Endothelial cell of umbilical vein (primary cell): ENCODE measurements around the gene SLC24A3.

Source experiments
- EZH2 ChIP-seq: IDR thresholded peaks from 2 replicates; pipeline ENCODE4 v1.6.1; 2012; ENCODE audit warnings: borderline replicate concordance, low read depth, mild to moderate bottlenecking, moderate library complexity, low read length, inconsistent platforms; ENCODE audit not compliant: severe bottlenecking
- GATA2 ChIP-seq: IDR thresholded peaks from 2 replicates; pipeline ENCODE4 v1.7.0; 2011; ENCODE audit warnings: low read depth, mild to moderate bottlenecking, moderate library complexity, mixed read lengths, low read length; ENCODE audit not compliant: insufficient read length, insufficient read depth
- JUN ChIP-seq: IDR thresholded peaks from 2 replicates; pipeline ENCODE4 v1.6.1; 2011; ENCODE audit warnings: borderline replicate concordance, low read depth; ENCODE audit not compliant: insufficient read length, insufficient read depth
- MAX ChIP-seq: IDR thresholded peaks from 2 replicates; pipeline ENCODE4 v1.6.1; 2011; ENCODE audit not compliant: insufficient read depth, insufficient read length
- MYC ChIP-seq: IDR thresholded peaks from one replicate; pipeline ENCODE4 v1.6.1; 2011; ENCODE audit warnings: mild to moderate bottlenecking, low read depth, low read length
- POLR2A ChIP-seq: IDR thresholded peaks from 2 replicates; pipeline ENCODE4 v1.6.1; 2012; ENCODE audit warnings: low read depth, mild to moderate bottlenecking, control low read depth, low read length
- POLR2AphosphoS5 ChIP-seq: IDR thresholded peaks from 2 replicates; pipeline ENCODE4 v1.6.1; 2012; ENCODE audit warnings: low read depth, mild to moderate bottlenecking, control low read depth, low read length, moderate library complexity; ENCODE audit not compliant: insufficient read depth
- TF ChIP-seq, protein P1 (sequence below), 2 donors: IDR thresholded peaks; 1 replicate in 1 of 2; 2 replicates in 1 of 2; pipeline ENCODE4 v1.5.1; 2011; ENCODE audit warnings: low read length in 2 of 2, mild to moderate bottlenecking in 2 of 2, moderate library complexity in 2 of 2, control low read depth in 1 of 2, inconsistent platforms in 1 of 2, low read depth in 1 of 2; ENCODE audit not compliant: insufficient read depth in 1 of 2; ENCODE audit errors: extremely low read depth in 1 of 2

DNA sequence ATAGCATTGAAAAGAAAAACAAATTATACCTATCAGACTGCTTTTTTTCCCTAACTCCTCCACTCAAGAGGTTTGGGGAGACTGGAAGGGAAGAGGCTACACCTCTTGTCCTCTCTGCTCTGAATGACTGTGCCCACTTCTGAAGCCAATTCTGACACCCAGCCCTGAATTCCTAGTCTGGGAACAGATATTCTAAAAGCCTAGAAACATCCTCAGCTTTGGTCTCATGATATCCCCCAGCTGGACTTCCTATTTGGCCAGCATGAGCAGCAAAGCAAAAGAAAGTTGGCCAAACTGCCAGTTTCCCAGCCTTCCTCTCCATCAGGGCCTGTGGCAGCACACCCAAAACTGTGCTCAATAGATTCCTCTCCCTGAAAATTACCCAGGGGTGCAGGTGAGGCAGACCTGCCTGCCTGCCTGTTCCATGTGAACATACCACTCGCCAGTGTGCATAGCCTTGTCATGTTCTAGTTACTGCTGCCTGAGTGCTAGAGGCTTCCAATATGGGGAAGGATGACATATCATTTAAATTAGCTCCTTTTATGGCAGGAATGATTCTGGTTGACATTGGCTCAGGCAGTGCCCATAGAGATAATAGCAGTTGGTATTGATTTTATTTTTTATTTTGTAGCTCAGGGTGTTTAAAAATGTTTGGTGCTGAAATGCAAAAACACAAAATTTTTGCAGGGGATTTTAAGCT, 393.5 kb downstream of the SLC24A3 start:
- TF ChIP-seq POLR2AphosphoS5, result no peak
- TF ChIP-seq, protein P1, sequence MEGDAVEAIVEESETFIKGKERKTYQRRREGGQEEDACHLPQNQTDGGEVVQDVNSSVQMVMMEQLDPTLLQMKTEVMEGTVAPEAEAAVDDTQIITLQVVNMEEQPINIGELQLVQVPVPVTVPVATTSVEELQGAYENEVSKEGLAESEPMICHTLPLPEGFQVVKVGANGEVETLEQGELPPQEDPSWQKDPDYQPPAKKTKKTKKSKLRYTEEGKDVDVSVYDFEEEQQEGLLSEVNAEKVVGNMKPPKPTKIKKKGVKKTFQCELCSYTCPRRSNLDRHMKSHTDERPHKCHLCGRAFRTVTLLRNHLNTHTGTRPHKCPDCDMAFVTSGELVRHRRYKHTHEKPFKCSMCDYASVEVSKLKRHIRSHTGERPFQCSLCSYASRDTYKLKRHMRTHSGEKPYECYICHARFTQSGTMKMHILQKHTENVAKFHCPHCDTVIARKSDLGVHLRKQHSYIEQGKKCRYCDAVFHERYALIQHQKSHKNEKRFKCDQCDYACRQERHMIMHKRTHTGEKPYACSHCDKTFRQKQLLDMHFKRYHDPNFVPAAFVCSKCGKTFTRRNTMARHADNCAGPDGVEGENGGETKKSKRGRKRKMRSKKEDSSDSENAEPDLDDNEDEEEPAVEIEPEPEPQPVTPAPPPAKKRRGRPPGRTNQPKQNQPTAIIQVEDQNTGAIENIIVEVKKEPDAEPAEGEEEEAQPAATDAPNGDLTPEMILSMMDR (IDR thresholded peaks at IDR 0.05; ENCODE audit: extremely low read depth in 1 of 2, insufficient read depth in 1 of 2, low read depth in 1 of 2, low read length in 2 of 2), result no peak
- TF ChIP-seq JUN, result no peak
- TF ChIP-seq POLR2A, result no peak
- TF ChIP-seq MAX, result no peak
- TF ChIP-seq MYC, result no peak
- no peak for TF ChIP-seq GATA2
- no peak for TF ChIP-seq EZH2
